GM18861 (cell line): ENCODE measurements around the gene SCP2.

Experiments
- ATAC-seq: cut with Tn5 transposase; IDR thresholded peaks from one replicate; pipeline ENCODE4 v1.9.1; 2021; ENCODE audit not compliant: unreplicated experiment

Gene SCP2

DNA sequence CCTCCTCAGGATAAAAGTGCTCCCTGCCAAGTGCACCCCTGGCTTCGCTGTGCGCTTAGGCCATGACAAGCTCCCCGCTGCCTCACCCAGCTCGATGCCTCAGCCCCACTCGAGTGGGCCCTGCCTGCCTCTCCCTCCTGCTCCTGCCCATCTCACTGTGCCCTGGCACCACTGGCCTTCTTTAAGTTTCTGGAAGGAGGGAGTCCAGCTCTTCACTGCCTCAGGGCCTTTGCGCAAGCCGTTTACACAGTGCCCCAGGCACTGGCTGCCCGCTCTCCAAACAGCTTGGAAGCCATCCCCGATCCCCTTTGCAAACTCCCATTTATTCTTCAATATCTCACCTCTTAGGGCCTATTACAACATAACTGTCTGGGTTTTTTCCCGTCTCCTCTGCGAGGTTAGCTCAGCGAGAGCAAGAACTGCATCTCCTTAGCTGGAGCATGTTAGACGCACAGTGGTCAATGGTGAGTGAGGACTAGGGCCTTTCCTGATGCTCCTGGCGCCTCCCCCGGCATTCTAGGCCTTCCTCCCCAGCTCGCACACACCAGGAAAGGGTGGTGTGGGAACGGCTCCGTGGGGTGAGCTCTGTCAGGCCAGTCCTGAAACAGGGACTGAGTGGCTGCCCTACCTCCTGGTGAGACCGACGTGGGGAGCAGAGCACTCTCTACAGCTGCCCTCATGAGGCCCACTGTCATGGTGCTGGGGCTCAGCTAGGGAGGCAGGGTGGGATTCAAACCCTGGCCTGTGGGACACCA, 166.9 kb downstream of the SCP2 start:
- no peak for ATAC-seq

DNA sequence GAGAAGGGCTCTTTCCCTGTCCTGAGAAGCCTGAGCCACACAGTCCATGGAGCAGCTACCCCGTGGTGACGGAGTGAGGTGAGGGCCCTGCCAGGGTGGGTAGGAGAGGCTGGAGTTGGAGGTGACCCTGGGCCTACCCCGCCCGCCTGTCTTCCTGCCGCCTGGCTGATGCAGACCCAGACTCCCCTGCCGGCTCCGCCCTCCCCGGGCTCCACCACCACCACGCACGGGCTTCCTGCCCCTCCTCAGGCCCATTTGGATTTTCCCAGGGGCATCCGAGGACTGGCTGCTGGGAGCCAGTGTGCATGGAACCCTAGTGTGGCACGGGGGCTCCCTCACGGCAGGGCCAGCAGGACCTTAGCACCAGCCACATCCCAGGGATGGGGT, 167.4 kb downstream of the SCP2 start:
- ATAC-seq = no peak
